H9 (cell line): ENCODE data around the gene CREB5. TPM values are rescaled to one million over a fixed set of nuclear protein-coding genes. Genes with fewer than 3 reads are reported as not detected.

ENCODE experiments used
- DNase-seq: peaks from one replicate; pipeline ENCODE4 v3.0.0-alpha.2; 2017
- H2AFZ ChIP-seq: one replicate; pipeline ENCODE4 v1.6.1; 2013; ENCODE audit warnings: mild to moderate bottlenecking, low read length, control low read depth, moderate library complexity
- H2AK5ac ChIP-seq: 2 replicates; pipeline ENCODE4 v1.6.1; 2013; ENCODE audit warnings: low read length, control low read depth, mixed read lengths; ENCODE audit not compliant: insufficient read length
- H2BK120ac ChIP-seq: one replicate; pipeline ENCODE4 v1.6.1; 2013; ENCODE audit warnings: low read depth, mild to moderate bottlenecking, low read length, control low read depth, inconsistent platforms; ENCODE audit not compliant: poor library complexity, severe bottlenecking
- H2BK12ac ChIP-seq: 2 replicates; pipeline ENCODE4 v1.6.1; 2013; ENCODE audit warnings: low read length, control low read depth, mixed read lengths, low read depth; ENCODE audit not compliant: insufficient read length
- H2BK15ac ChIP-seq: 2 replicates; pipeline ENCODE4 v1.6.1; 2013; ENCODE audit warnings: low read depth, low read length, control low read depth
- H2BK20ac ChIP-seq: one replicate; pipeline ENCODE4 v1.6.1; 2013; ENCODE audit warnings: low read depth, mild to moderate bottlenecking, low read length, control low read depth, inconsistent platforms; ENCODE audit not compliant: poor library complexity, severe bottlenecking
- H2BK5ac ChIP-seq: 2 replicates; pipeline ENCODE4 v1.6.1; 2013; ENCODE audit warnings: low read length, control low read depth, mixed read lengths; ENCODE audit not compliant: insufficient read length
- H3K14ac ChIP-seq: 2 replicates; pipeline ENCODE4 v1.6.1; 2013; ENCODE audit warnings: low read length, control low read depth; ENCODE audit not compliant: insufficient read depth
- H3K18ac ChIP-seq: 2 replicates; pipeline ENCODE4 v1.6.1; 2013; ENCODE audit warnings: low read depth, mild to moderate bottlenecking, mixed read lengths, low read length, control low read depth; ENCODE audit not compliant: insufficient read length
- H3K23ac ChIP-seq: 2 replicates; pipeline ENCODE4 v1.6.1; 2013; ENCODE audit warnings: low read length, control low read depth, mixed read lengths, low read depth; ENCODE audit not compliant: insufficient read length
- H3K23me2 ChIP-seq: 2 replicates; pipeline ENCODE4 v1.6.1; 2013; ENCODE audit warnings: low read depth, mild to moderate bottlenecking, mixed read lengths, low read length, control low read depth; ENCODE audit not compliant: insufficient read length, poor library complexity, severe bottlenecking
- H3K27ac ChIP-seq: 2 replicates; pipeline ENCODE4 v1.5.1; 2013; ENCODE audit warnings: low read length, control low read depth, mixed read lengths, low read depth; ENCODE audit not compliant: insufficient read length
- H3K27me3 ChIP-seq: 2 replicates; pipeline ENCODE4 v1.6.1; 2013; ENCODE audit warnings: low read length, control low read depth, inconsistent platforms; ENCODE audit not compliant: insufficient read depth
- H3K4ac ChIP-seq: 2 replicates; pipeline ENCODE4 v1.6.1; 2013; ENCODE audit warnings: low read depth, mild to moderate bottlenecking, control low read depth, inconsistent platforms, low read length, moderate library complexity
- H3K4me1 ChIP-seq: 2 replicates; pipeline ENCODE4 v1.6.1; 2013; ENCODE audit warnings: low read length, control low read depth, inconsistent platforms; ENCODE audit not compliant: insufficient read depth
- H3K4me2 ChIP-seq: 2 replicates; pipeline ENCODE4 v1.6.1; 2013; ENCODE audit warnings: low read length, control low read depth, mixed read lengths; ENCODE audit not compliant: insufficient read length, insufficient read depth
- H3K56ac ChIP-seq: 2 replicates; pipeline ENCODE4 v1.6.1; 2013; ENCODE audit warnings: low read depth, mild to moderate bottlenecking, mixed read lengths, low read length, control low read depth; ENCODE audit not compliant: insufficient read length
- H3K79me1 ChIP-seq: 2 replicates; pipeline ENCODE4 v1.6.1; 2013; ENCODE audit warnings: low read depth, mild to moderate bottlenecking, moderate library complexity, low read length, control low read depth, inconsistent platforms; ENCODE audit not compliant: insufficient read depth, poor library complexity, severe bottlenecking
- H3K79me2 ChIP-seq: 2 replicates; pipeline ENCODE4 v1.6.1; 2013; ENCODE audit warnings: low read length, control low read depth, inconsistent platforms; ENCODE audit not compliant: insufficient read depth
- H3K9ac ChIP-seq: 2 replicates; pipeline ENCODE4 v1.6.1; 2013; ENCODE audit warnings: low read length, control low read depth, mixed read lengths; ENCODE audit not compliant: insufficient read length; ENCODE audit errors: extremely low read depth
- H3K9me3 ChIP-seq: one replicate; pipeline ENCODE4 v1.6.1; 2013; ENCODE audit warnings: low read depth, low read length, inconsistent platforms; ENCODE audit not compliant: control insufficient read depth
- H3T11ph ChIP-seq: one replicate; pipeline ENCODE4 v1.6.1; 2013; ENCODE audit warnings: mild to moderate bottlenecking, low read length, control low read depth, inconsistent platforms
- H4K20me1 ChIP-seq: one replicate; pipeline ENCODE4 v1.6.1; 2013; ENCODE audit not compliant: control insufficient read depth, insufficient read length, insufficient read depth
- H4K5ac ChIP-seq: 2 replicates; pipeline ENCODE4 v1.6.1; 2013; ENCODE audit warnings: low read depth, mild to moderate bottlenecking, mixed read lengths, low read length, control low read depth; ENCODE audit not compliant: insufficient read length
- H4K8ac ChIP-seq: replicated peaks from 2 replicates; pipeline ENCODE4 v1.6.1; 2013; ENCODE audit warnings: low read length, control low read depth, mixed read lengths, low read depth; ENCODE audit not compliant: insufficient read length
- H4K91ac ChIP-seq: 2 replicates; pipeline ENCODE4 v1.6.1; 2013; ENCODE audit warnings: low read depth, mild to moderate bottlenecking, moderate library complexity, mixed read lengths, low read length, control low read depth; ENCODE audit not compliant: insufficient read length
- H3K27ac Mint-ChIP-seq, 3 experiments: 2 replicates in 2 of 3; 3 replicates in 1 of 3; pipeline ENCODE4 v1.8.0; 2020 to 2021; ENCODE audit warnings: mixed read lengths in 3 of 3, mild to moderate bottlenecking in 1 of 3, moderate library complexity in 1 of 3
- H3K27me3 Mint-ChIP-seq: 2 replicates; pipeline ENCODE4 v1.8.0; 2021; ENCODE audit warnings: low read depth, mild to moderate bottlenecking, moderate library complexity, mixed read lengths
- H3K36me3 Mint-ChIP-seq, 3 experiments: 2 replicates in 2 of 3; 3 replicates in 1 of 3; pipeline ENCODE4 v1.8.0; 2020 to 2021; ENCODE audit warnings: low read depth in 3 of 3, mixed read lengths in 3 of 3; ENCODE audit not compliant: insufficient read depth in 1 of 3
- H3K4me1 Mint-ChIP-seq, 2 experiments: 2 replicates each; pipeline ENCODE4 v1.8.0; 2020; ENCODE audit warnings: mixed read lengths in 2 of 2
- H3K4me3 Mint-ChIP-seq, 2 experiments: 2 replicates in 1 of 2; 3 replicates in 1 of 2; pipeline ENCODE4 v1.8.0; 2020 to 2021; ENCODE audit warnings: mild to moderate bottlenecking in 2 of 2, mixed read lengths in 2 of 2, moderate library complexity in 1 of 2
- H3K9me3 Mint-ChIP-seq, 2 experiments: 2 replicates in 1 of 2; 3 replicates in 1 of 2; pipeline ENCODE4 v1.8.0; 2020; ENCODE audit warnings: mild to moderate bottlenecking in 2 of 2, mixed read lengths in 2 of 2, moderate library complexity in 1 of 2
- CTCF ChIP-seq: fragments of 200-600 bp; sonication (generic); conservative IDR thresholded peaks from 3 replicates; pipeline ENCODE4 v1.8.0; 2021; ENCODE audit warnings: antibody characterized with exemption, mild to moderate bottlenecking
- WGBS: extraction: QIAGEN DNeasy Blood & Tissue Kit; methylation state at CpG from one replicate; pipeline ENCODE4 v1.1.7; 2013; ENCODE audit warnings: missing lambda C conversion rate, low lambda C conversion rate, mixed read lengths; ENCODE audit not compliant: insufficient read length; ENCODE audit errors: extremely low coverage; 5-methylcytosine and 5-hydroxymethylcytosine counted together
- total RNA-seq: library from RNA; stranded (reverse); gene quantifications from 2 replicates; pipeline ENCODE4 v1.2.1, GENCODE V29; 2021

Gene CREB5
- total RNA-seq, 1 experiment from 2014 or later = 4.0 TPM

- H4K20me1 ChIP-seq = no peaks in the 10 kb centered on the region
- Mint-ChIP-seq H3K4me3 (no peak overlapping the region), H3K36me3 (no peaks in the 10 kb centered on the region), H3K27me3 (no peaks in the 10 kb centered on the region), H3K9me3 (no peaks in the 10 kb centered on the region), H3K27ac (no peak overlapping the region), H3K4me1 (0 out of 4 replicates have a peak, but pooled peaks cover 0 to 3% of the 10 kb centered on the region in 2 experiments)
- no peak overlapping the region for H3K9ac ChIP-seq
- no peaks in the 10 kb centered on the region for H3K79me1 ChIP-seq
- no CpG with 5 or more reads among the region's 3 CpGs for WGBS
- no peaks in the 10 kb centered on the region for H3K27me3 ChIP-seq
- no peak overlapping the region for H3K4ac ChIP-seq
- DNase-seq = no peak
- H3K14ac ChIP-seq = no peak overlapping the region
- no peak overlapping the region for H3K27ac ChIP-seq
- no peak overlapping the region for H2BK5ac ChIP-seq
- H3K4me2 ChIP-seq = no peak overlapping the region
- no peak overlapping the region for H3T11ph ChIP-seq
- H2AK5ac ChIP-seq = no peak overlapping the region
- H2AFZ ChIP-seq = no peak overlapping the region
- H4K91ac ChIP-seq = no peak overlapping the region
- no peaks in the 10 kb centered on the region for H3K79me2 ChIP-seq
- no peaks in the 10 kb centered on the region for H3K23me2 ChIP-seq
- H3K18ac ChIP-seq = no peak overlapping the region
- H2BK20ac ChIP-seq = no peak overlapping the region
- no peaks in the 10 kb centered on the region for H3K4me1 ChIP-seq
- no peak overlapping the region for H4K8ac ChIP-seq
- no peak overlapping the region for H3K23ac ChIP-seq
- H2BK12ac ChIP-seq = no peak overlapping the region
- no peak overlapping the region for H3K56ac ChIP-seq
- no peak overlapping the region for H2BK15ac ChIP-seq
- H4K5ac ChIP-seq = no peak overlapping the region
- H3K9me3 ChIP-seq = no peaks in the 10 kb centered on the region
- TF ChIP-seq CTCF = no peak
- H2BK120ac ChIP-seq = no peak overlapping the region
Measured at GRCh38 chr7:28598586-28598985, 186.3 kb downstream of the CREB5 start.
